ENCODE measurements around the gene SHISAL1.

SHISAL1 gene

DNA sequence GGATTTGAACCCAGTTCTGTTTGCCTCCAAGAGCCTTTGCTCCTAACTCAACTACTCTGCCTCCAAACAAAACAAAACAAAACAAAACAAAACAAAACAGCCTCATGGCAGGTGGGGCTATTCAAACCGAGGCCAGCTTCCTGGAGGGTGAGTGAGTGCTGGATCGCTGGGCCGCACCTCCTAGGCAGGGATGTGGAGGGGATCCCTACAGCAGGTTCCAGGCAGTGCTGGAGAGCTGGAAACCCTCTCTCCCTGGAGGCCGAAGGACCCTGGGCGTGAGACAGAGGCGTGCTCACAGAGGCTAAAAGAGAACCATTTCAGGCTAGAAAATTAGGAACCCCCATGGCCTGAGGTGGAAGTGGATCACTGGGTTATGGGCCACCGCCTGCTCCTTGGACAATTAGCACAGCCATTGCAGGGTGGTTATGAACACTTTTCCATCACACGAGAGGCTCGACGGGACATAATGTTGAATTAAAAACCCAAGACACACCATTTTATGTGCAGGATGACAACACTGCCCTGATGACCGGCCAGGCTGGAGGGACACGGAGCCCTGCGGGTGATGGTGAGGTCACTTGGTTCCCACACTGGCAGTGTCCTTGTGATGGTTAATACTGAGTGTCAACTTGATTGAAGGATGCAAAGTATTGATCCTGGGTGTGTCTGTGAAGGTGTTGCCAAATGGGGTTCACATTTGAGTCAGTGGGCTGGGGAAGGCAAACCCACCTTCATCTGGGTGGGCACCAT is 35.2 kb downstream of the SHISAL1 start:
- H4K20me1 ChIP-seq (ENCODE audit: insufficient read depth, low read length): no peaks in the 10 kb centered on the region
- no peaks in the 10 kb centered on the region for H3K27me3 ChIP-seq (ENCODE audit: insufficient read depth, low read length)
- no peaks in the 10 kb centered on the region for H3K9me3 ChIP-seq (ENCODE audit: low read length)
- no peaks in the 10 kb centered on the region for H3K79me2 ChIP-seq (ENCODE audit: insufficient read depth, low read length)
- H2AFZ ChIP-seq (ENCODE audit: low read length): no peak overlapping the region
- H3K4me2 ChIP-seq (ENCODE audit: low read length): no peak overlapping the region
- TF ChIP-seq, protein P1, sequence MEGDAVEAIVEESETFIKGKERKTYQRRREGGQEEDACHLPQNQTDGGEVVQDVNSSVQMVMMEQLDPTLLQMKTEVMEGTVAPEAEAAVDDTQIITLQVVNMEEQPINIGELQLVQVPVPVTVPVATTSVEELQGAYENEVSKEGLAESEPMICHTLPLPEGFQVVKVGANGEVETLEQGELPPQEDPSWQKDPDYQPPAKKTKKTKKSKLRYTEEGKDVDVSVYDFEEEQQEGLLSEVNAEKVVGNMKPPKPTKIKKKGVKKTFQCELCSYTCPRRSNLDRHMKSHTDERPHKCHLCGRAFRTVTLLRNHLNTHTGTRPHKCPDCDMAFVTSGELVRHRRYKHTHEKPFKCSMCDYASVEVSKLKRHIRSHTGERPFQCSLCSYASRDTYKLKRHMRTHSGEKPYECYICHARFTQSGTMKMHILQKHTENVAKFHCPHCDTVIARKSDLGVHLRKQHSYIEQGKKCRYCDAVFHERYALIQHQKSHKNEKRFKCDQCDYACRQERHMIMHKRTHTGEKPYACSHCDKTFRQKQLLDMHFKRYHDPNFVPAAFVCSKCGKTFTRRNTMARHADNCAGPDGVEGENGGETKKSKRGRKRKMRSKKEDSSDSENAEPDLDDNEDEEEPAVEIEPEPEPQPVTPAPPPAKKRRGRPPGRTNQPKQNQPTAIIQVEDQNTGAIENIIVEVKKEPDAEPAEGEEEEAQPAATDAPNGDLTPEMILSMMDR (IDR thresholded peaks at IDR 0.05; ENCODE audit: low read length): no peak
- no peak for TF ChIP-seq EZH2 (IDR thresholded peaks at IDR 0.05; ENCODE audit: borderline replicate concordance, low read length)
- no peak overlapping the region for H3K27ac ChIP-seq (ENCODE audit: low read depth, low read length, poor library complexity, severe bottlenecking)
- no peaks in the 10 kb centered on the region for H3K36me3 ChIP-seq (ENCODE audit: insufficient read depth, low read length)
- no peak overlapping the region for H3K4me3 ChIP-seq (ENCODE audit: low read depth, low read length, poor library complexity, severe bottlenecking)
- no peaks in the 10 kb centered on the region for H3K4me1 ChIP-seq (ENCODE audit: insufficient read depth, low read length, severe bottlenecking)
- no peak overlapping the region for H3K9ac ChIP-seq (ENCODE audit: low read length)
- H3K9me2 ChIP-seq (ENCODE audit: low read depth, low read length): no peaks in the 10 kb centered on the region
- H3F3A ChIP-seq (ENCODE audit: insufficient read depth, low read length): no peaks in the 10 kb centered on the region

DNA sequence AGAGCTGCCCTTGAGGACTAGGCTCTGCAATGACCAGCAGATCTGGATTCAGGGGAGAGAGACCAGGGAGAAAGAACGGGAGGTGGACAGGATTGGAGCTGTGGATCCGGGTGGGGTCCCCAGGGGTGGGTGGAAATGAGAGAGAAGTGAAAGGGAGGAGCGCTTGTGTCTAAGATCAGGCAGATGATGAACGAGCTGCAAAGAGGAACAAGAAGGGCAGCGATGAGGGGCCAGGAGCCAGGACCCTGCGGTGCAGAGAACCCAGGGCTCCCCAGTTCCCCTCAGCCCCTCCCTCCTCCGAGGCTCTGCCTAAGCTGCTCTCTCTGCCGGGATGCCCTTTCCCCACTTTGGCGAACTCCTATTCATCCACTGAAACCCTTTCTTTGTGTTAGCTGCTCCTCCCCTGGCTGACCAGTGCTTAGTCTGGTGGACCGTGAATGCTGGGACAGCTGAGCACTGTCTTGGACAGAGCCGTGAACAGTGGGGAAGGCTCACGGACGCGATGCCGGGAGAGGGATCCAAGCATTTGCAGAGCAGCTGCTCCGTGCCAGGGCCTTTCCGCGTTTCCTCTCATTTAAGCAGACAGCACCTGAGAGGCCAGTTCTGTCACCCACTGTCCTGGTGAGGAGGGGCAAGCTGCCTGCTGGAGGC is 35.9 kb downstream of the SHISAL1 start:
- Histone ChIP-seq H3K4me1 (ENCODE audit: insufficient read depth, low read length, severe bottlenecking) (no peaks in the 10 kb centered on the region), H3K4me2 (ENCODE audit: low read length) (no peak overlapping the region), H4K20me1 (ENCODE audit: insufficient read depth, low read length) (no peaks in the 10 kb centered on the region), H3K36me3 (ENCODE audit: insufficient read depth, low read length) (no peaks in the 10 kb centered on the region), H3K9ac (ENCODE audit: low read length) (no peak overlapping the region), H3K79me2 (ENCODE audit: insufficient read depth, low read length) (no peaks in the 10 kb centered on the region), H3F3A (ENCODE audit: insufficient read depth, low read length) (no peaks in the 10 kb centered on the region), H3K4me3 (ENCODE audit: low read depth, low read length, poor library complexity, severe bottlenecking) (no peak overlapping the region), H2AFZ (ENCODE audit: low read length) (no peak overlapping the region), H3K27me3 (ENCODE audit: insufficient read depth, low read length) (no peaks in the 10 kb centered on the region), H3K27ac (ENCODE audit: low read depth, low read length, poor library complexity, severe bottlenecking) (no peak overlapping the region), H3K9me2 (ENCODE audit: low read depth, low read length) (no peaks in the 10 kb centered on the region), H3K9me3 (ENCODE audit: low read length) (no peaks in the 10 kb centered on the region)
- TF ChIP-seq EZH2 (IDR thresholded peaks at IDR 0.05; ENCODE audit: borderline replicate concordance, low read length): no peak
- TF ChIP-seq, protein P1 (IDR thresholded peaks at IDR 0.05; ENCODE audit: low read length): no peak

- no peaks in the 10 kb centered on the region for H3K79me2 ChIP-seq (ENCODE audit: insufficient read depth, low read length)
- H2AFZ ChIP-seq (ENCODE audit: low read length): no peak overlapping the region
- H3F3A ChIP-seq (ENCODE audit: insufficient read depth, low read length): no peaks in the 10 kb centered on the region
- no peak overlapping the region for H3K9ac ChIP-seq (ENCODE audit: low read length)
- no peaks in the 10 kb centered on the region for H3K36me3 ChIP-seq (ENCODE audit: insufficient read depth, low read length)
- no peak overlapping the region for H3K4me3 ChIP-seq (ENCODE audit: low read depth, low read length, poor library complexity, severe bottlenecking)
- no peak overlapping the region for H3K27ac ChIP-seq (ENCODE audit: low read depth, low read length, poor library complexity, severe bottlenecking)
- H4K20me1 ChIP-seq (ENCODE audit: insufficient read depth, low read length): no peaks in the 10 kb centered on the region
- no peaks in the 10 kb centered on the region for H3K9me2 ChIP-seq (ENCODE audit: low read depth, low read length)
- no peaks in the 10 kb centered on the region for H3K27me3 ChIP-seq (ENCODE audit: insufficient read depth, low read length)
- no peak overlapping the region for H3K4me2 ChIP-seq (ENCODE audit: low read length)
- no peaks in the 10 kb centered on the region for H3K4me1 ChIP-seq (ENCODE audit: insufficient read depth, low read length, severe bottlenecking)
- no peaks in the 10 kb centered on the region for H3K9me3 ChIP-seq (ENCODE audit: low read length)
- TF ChIP-seq, protein P1 (IDR thresholded peaks at IDR 0.05; ENCODE audit: low read length): no peak
- TF ChIP-seq EZH2 (IDR thresholded peaks at IDR 0.05; ENCODE audit: borderline replicate concordance, low read length): no peak
These were observed 36.7 kb downstream of the SHISAL1 start for GRCh38 chr22:44276041-44276440.
